ENCODE data around the gene CERS6. TPM values are rescaled to one million over a fixed set of nuclear protein-coding genes. Genes with fewer than 3 reads are reported as not detected.

The CERS6 gene
- total RNA-seq, 1 experiment from 2014 or later, result 14.0 TPM

DNA sequence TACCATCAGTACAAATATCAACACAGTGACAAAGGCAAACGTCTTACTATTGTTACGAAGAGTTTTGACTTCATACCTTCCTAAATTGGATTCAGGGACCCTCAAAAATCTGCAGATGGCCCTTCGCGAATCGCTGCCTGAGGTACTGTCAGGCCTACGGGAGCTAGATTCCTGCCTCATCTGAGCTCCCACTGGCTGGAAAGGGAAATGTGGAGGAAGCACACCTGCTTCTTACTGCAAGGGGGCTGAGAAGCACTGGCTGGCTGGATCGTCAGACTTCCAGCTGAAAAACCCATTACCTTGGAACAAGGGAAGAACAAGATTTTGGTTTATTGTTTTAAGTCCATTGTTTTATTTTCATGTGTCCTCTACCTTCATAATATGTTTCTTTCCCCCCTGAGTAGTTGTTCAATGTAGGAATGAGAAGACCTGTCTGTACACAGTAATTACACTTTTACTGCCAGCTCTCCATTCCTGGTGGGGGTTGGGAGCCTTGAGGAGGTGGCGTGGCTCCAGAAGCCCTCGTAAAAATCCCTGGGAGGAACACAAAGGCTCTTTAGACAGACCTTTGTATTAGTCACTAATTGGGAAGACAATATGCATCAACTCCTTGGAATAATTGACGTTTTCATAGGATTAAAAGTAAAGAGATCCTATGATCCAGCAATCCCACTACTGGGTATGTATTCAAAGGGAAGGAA is 222.2 kb downstream of the CERS6 start:
- Histone ChIP-seq H3K36me3 (replicated peaks; ENCODE audit: control insufficient read depth, insufficient read depth, low read length) (no peaks in the 10 kb centered on the region), H3K27me3 (ENCODE audit: control insufficient read depth, insufficient read depth, low read length) (no peaks in the 10 kb centered on the region), H3K4me3 (ENCODE audit: insufficient read depth, low read depth, low read length) (no peak overlapping the region)
- no peak for DNase-seq

DNA sequence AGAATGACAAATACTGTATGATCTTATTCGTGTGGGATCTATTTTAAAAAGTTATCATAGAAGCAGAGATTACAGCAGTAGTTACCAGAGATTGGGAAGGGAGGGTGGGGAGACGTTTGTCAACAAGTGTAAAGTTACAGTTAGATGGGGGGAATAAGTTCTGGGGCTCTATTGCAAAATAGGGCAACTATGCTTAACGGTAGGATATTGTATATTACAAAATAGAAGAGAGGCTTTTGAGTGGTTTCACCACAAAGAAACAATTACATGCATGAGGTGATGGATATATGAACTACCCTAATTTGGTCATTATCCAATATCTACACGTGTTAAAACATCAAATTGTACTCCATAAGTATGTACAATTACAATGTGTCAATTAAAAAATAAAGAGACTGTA is 223.0 kb downstream of the CERS6 start:
- Histone ChIP-seq H3K4me3 (ENCODE audit: insufficient read depth, low read depth, low read length) (no peak overlapping the region), H3K36me3 (replicated peaks; ENCODE audit: control insufficient read depth, insufficient read depth, low read length) (no peaks in the 10 kb centered on the region), H3K27me3 (ENCODE audit: control insufficient read depth, insufficient read depth, low read length) (no peaks in the 10 kb centered on the region)
- no peak for DNase-seq

DNA sequence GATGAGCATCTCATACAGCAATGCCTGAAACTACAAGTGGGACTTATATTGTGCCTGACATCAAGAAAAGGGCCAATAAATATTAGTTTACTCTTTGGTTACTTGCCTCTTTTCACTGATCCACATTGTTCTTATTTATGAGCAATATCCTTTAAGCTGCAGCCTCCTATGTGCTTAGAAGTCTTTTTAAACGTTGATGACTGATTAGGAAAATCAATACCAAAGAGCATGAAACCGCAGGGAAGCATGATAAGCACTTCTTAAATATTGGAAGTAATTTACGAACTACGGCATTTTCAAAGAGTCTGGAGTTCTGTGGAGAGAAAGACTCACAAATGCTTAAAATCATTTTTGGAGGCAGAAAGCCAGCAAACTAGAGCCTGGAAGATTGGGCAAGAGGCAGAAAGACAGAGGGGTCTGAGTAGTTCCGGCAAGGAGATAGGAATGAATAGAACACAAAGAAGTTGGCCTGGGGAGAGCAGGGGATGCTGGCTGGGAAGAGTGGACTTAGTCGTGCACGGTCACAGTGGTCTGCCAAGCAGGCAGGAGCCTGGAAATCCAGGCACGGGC is 223.8 kb downstream of the CERS6 start:
- no peaks in the 10 kb centered on the region for H3K27me3 ChIP-seq (ENCODE audit: control insufficient read depth, insufficient read depth, low read length)
- no peak overlapping the region for H3K4me3 ChIP-seq (ENCODE audit: insufficient read depth, low read depth, low read length)
- no peaks in the 10 kb centered on the region for H3K36me3 ChIP-seq (replicated peaks; ENCODE audit: control insufficient read depth, insufficient read depth, low read length)
- no peak for DNase-seq

DNA sequence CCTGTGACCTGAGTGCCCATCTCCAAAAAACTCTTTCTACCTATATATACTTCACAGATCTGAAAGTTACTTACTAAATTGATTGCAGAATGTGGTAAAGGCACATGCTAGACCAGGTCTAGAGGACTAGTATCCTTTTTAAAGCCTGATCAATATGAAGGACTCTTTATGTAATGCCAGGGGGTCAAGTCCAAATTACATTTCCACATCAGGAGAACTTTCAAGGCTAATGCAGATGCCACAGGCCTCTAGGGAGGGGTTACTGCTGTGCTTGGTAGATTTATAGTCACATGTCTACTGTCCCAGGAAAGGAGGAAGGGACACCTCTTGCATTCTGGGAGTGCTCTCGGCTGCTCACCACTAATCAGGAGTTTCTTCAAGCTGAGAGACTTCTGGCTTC is 227.9 kb downstream of the CERS6 start:
- H3K4me3 ChIP-seq (ENCODE audit: insufficient read depth, low read depth, low read length), result no peak overlapping the region
- H3K27me3 ChIP-seq (ENCODE audit: control insufficient read depth, insufficient read depth, low read length), result no peaks in the 10 kb centered on the region
- H3K36me3 ChIP-seq (replicated peaks; ENCODE audit: control insufficient read depth, insufficient read depth, low read length), result no peaks in the 10 kb centered on the region
- no peak for DNase-seq

DNA sequence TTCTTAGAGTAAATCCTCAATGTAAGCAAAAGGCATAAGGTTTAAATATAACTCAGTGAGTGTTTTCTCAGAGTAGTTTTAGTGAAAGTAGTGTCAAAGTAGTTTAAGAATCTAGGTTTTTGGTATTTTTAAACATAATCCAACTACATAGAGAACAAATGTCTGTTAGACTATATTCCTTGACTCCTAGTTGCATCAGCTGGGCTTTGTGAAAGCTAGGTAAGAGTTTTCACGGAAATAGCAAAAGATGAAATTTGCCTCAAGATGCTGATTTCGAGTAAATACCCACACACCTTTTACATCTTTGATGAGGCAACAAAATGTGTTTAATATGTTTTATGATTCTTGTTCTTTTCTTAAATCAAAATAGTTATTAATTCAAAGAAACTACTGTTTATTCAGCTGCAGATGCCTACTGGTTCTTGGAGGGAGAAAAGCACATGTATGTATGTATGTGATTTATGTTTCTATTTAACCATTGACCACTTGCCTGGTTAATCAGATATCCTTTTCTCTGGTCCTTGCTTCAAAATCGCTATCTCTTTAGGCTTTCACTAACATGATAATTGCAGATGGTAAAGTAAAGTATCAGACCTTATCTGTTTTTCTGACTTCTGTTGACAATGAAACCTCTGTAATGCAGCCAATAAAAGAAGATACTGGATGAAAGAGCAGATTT is 229.0 kb downstream of the CERS6 start:
- no peaks in the 10 kb centered on the region for H3K36me3 ChIP-seq (replicated peaks; ENCODE audit: control insufficient read depth, insufficient read depth, low read length)
- H3K4me3 ChIP-seq (ENCODE audit: insufficient read depth, low read depth, low read length), result no peak overlapping the region
- DNase-seq, result no peak
- H3K27me3 ChIP-seq (ENCODE audit: control insufficient read depth, insufficient read depth, low read length), result no peaks in the 10 kb centered on the region

DNA sequence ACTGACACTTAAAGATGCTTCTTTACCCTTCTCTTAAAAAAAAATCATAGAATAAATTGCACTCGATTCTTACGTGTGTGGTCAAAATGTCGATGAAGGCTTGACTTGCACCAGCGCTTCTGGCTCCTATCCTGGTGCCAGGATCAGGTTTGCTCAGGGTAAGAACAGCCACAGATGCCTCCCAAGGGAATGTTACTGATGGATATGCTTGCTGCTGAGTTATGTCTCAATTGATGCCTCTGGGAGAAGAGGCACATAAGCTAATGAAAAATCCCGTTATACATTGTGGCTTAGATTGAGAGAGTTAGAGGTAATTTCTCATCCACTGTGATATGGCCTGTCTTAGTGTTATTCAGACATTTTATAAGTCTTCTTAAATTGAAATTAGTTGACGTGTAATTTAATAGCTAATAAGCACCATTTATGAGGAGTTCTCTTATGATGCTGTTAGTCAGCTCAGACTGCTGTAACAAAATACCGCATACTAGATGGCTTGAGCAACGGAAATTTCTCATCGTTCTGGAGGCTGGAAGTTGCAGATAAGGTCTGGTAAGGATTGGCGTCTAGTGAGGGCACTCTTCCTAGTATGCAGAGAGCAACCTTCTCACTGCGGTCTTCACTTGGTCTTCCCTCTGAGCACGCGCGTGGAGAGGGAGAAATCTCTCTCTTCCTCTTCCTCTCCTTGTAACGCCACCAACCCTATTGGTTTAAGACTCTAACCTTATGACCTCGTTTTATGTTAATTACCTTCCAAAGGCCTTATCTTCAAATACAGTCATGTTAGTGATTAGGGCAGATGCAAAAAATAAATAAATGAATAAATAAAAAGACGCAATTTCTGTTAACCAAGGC is 229.8 kb downstream of the CERS6 start:
- no peaks in the 10 kb centered on the region for H3K36me3 ChIP-seq (replicated peaks; ENCODE audit: control insufficient read depth, insufficient read depth, low read length)
- no peak overlapping the region for H3K4me3 ChIP-seq (ENCODE audit: insufficient read depth, low read depth, low read length)
- DNase-seq, result no peak
- no peaks in the 10 kb centered on the region for H3K27me3 ChIP-seq (ENCODE audit: control insufficient read depth, insufficient read depth, low read length)

DNA sequence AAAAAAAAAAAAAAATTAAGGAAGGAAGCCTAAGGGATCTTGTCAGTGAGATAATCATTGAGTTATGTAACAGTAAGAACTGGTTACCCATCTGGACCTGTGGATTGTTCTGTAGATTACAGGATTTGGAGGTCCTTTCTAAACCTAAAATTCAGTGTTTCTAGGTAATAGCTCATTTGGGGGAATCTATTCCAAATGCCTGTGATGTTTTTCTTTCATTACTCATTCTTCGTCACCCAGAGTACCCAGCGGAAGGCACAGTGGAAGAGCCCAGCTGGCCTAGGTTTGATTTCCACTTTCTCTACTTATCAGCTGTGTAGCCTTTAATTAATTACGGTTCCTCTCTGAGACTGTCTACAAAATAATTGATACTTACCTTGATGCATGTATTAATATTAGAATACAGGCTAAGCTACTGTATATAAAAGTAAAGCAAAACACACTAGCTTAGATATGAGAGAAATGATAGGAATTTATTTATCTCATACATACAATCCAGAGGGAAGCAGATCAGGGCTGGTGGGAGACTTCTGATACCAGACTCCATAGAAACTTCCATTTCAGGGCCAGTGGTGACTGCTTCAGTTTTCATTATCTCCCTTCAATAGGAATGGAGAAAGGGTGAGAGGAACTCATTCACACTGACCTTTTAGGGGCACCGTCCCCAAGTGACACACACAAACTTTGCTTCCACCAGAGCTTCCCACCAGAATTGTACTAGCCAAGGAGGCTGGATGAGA is 230.6 kb downstream of the CERS6 start:
- DNase-seq, result no peak
- Histone ChIP-seq H3K36me3 (replicated peaks; ENCODE audit: control insufficient read depth, insufficient read depth, low read length) (no peaks in the 10 kb centered on the region), H3K4me3 (ENCODE audit: insufficient read depth, low read depth, low read length) (no peak overlapping the region), H3K27me3 (ENCODE audit: control insufficient read depth, insufficient read depth, low read length) (no peaks in the 10 kb centered on the region)

DNA sequence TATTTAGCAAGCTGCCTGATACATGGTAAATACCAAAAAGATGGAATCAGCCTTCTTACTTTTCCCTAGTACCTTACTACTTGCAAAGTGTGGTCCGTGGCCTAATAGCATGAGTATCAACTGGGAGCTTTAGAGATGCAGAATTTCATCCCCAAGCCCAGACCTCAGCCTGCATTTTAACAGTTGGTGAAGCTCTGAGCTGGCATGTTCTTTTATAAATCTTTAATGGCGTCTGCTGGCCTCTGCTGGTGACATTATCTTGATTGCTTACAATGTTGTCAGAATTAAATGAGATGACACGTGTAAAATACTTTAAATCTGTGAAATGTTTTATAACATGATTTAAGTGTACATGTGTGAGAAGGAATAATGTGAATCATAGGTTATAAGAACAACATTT is 231.2 kb downstream of the CERS6 start:
- DNase-seq, result no peak
- Histone ChIP-seq H3K36me3 (replicated peaks; ENCODE audit: control insufficient read depth, insufficient read depth, low read length) (no peaks in the 10 kb centered on the region), H3K27me3 (ENCODE audit: control insufficient read depth, insufficient read depth, low read length) (no peaks in the 10 kb centered on the region), H3K4me3 (ENCODE audit: insufficient read depth, low read depth, low read length) (no peak overlapping the region)

DNA sequence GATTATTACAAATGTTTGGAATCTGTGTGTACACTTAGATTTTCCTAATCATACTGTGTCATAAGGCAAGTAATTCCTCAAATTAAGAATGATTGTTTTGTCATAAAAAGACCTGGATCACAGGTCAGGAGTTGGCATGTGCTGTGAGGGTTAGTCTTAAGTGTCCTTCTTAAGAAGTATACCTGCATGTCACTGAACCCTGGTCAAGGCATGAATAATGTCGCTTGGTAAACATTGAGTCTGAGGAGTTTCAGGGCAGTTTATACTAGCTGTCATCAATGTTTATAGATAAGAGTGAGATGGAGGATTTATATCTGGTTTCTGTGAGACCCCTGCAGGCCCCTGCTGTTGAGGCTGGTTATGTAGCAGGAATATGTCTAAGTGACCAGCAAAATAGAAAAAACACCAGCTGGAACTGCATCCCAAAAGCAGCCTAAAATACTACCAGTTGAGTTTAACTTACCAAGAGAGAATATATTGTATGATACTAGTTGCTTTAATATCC is 234.4 kb downstream of the CERS6 start:
- no peaks in the 10 kb centered on the region for H3K36me3 ChIP-seq (replicated peaks; ENCODE audit: control insufficient read depth, insufficient read depth, low read length)
- no peak for DNase-seq
- H3K4me3 ChIP-seq (ENCODE audit: insufficient read depth, low read depth, low read length), result no peak overlapping the region
- no peaks in the 10 kb centered on the region for H3K27me3 ChIP-seq (ENCODE audit: control insufficient read depth, insufficient read depth, low read length)

DNA sequence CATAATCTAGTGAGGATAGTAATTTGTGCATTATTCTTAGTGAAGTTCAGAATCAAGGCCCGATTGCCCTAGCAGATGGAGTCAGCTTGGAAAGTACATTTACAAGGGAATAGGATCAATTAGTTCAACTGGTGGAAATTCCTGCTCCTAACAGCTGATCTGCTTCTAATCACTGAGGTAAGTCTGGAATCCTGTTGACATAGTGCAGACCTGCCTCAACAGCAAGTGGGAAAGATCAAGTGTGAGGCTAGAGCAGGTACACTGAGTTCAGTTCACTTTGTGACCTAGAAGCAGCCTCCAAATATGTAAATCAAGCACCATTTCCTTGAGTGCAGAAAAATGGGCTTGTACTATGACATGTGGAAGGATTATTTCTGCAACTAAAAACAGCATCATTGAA is 235.1 kb downstream of the CERS6 start:
- Histone ChIP-seq H3K4me3 (ENCODE audit: insufficient read depth, low read depth, low read length) (no peak overlapping the region), H3K27me3 (ENCODE audit: control insufficient read depth, insufficient read depth, low read length) (no peaks in the 10 kb centered on the region), H3K36me3 (replicated peaks; ENCODE audit: control insufficient read depth, insufficient read depth, low read length) (no peaks in the 10 kb centered on the region)
- DNase-seq, result no peak

DNA sequence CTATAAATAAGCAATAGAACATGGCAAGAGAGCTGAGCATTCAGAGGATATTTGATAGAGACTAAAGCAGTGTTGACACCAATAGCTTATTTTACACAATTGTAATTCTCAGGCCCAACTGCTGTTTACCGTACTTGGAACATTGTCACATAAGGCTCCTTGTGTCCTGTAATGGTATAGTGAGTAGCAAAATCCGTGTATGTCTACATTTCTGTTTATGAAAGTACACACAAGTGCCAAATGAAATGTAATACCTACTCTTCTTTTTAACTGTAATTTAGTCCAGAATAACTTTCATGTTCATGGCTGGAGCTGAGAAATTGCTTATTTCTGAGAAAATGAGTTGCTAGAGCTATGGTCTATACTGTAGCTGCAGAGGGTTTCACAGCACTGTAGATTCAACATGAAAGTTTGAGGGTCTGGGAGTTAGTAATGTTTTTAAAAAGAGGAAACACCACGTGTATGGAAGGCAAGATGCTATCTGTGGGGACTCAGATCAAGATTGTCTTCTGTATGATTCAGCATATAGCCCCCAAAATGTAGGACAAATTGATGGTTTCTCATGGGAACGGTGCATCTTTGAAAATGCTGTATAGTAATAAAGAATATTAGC is 236.2 kb downstream of the CERS6 start:
- no peak for DNase-seq
- Histone ChIP-seq H3K4me3 (ENCODE audit: insufficient read depth, low read depth, low read length) (no peak overlapping the region), H3K27me3 (ENCODE audit: control insufficient read depth, insufficient read depth, low read length) (no peaks in the 10 kb centered on the region), H3K36me3 (replicated peaks; ENCODE audit: control insufficient read depth, insufficient read depth, low read length) (no peaks in the 10 kb centered on the region)

DNA sequence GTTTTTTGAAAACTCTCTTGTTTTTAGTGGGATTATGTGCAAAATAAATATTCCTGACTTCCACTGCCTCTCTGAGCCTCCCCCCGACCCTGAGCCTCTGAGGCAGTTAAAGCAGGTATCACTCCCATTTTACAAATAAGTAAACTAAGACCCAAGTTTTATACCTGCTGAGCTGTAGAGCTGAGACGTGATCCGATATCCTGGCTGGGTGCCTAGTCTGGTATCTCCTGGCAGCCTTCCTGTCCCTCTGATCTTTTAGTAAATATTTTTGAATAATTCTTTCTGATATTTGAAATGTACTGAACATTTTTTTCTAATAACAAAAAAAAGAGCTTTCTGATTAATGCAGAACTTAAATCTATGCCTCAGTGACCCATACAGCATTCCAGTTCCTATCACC is 238.1 kb downstream of the CERS6 start:
- DNase-seq, result no peak
- no peaks in the 10 kb centered on the region for H3K36me3 ChIP-seq (replicated peaks; ENCODE audit: control insufficient read depth, insufficient read depth, low read length)
- no peak overlapping the region for H3K4me3 ChIP-seq (ENCODE audit: insufficient read depth, low read depth, low read length)
- no peaks in the 10 kb centered on the region for H3K27me3 ChIP-seq (ENCODE audit: control insufficient read depth, insufficient read depth, low read length)

DNA sequence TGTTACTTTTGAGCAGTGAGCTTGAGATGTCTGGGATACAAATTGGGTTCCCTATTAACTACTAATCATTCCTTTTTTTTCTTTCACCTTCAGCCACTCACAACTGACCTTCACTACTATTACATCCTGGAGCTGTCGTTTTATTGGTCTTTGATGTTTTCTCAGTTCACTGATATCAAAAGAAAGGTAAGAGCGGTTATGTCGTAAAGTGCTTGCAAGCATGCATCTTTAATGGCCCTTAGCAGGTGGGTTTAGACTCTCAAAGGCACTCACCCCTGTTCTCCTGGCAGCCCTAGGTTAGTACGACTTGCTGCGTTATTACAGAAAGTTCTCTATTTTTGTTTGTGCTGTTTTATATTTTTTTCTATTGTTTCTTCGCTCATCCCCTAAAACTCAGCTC is 238.8 kb downstream of the CERS6 start:
- H3K36me3 ChIP-seq (replicated peaks; ENCODE audit: control insufficient read depth, insufficient read depth, low read length), result no peaks in the 10 kb centered on the region
- no peak for DNase-seq
- H3K4me3 ChIP-seq (ENCODE audit: insufficient read depth, low read depth, low read length), result no peak overlapping the region
- H3K27me3 ChIP-seq (ENCODE audit: control insufficient read depth, insufficient read depth, low read length), result no peaks in the 10 kb centered on the region

DNA sequence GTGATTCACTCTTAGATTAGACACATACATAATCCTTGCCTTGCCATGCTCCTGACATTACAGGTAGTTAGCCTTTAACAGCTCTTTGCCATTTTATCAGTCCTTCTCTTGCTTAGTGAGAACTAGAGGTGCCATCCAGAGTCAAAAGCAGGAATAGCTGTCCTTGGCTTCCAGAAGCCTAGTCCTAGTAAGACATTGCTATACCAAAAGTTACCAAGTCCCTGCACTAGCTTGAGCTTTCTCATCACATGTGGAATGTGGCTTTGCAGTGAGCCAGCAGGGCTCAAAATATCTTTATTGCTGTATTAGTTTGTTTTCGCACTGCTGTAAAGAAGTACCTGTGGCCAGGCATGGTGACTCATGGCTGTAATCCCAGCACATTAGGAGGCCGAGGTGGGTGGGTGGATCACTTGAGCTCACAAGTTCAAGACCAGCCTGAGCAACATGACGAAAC is 241.6 kb downstream of the CERS6 start:
- no peak for DNase-seq
- Histone ChIP-seq H3K4me3 (ENCODE audit: insufficient read depth, low read depth, low read length) (no peak overlapping the region), H3K36me3 (replicated peaks; ENCODE audit: control insufficient read depth, insufficient read depth, low read length) (no peaks in the 10 kb centered on the region), H3K27me3 (ENCODE audit: control insufficient read depth, insufficient read depth, low read length) (no peaks in the 10 kb centered on the region)

Measured in H7 (cell line).